Cardiac fibroblast (primary cell): ENCODE measurements around the gene SLIT3.

Experiments
- DNase-seq, 2 donors: peaks; one replicate each; pipeline versions ENCODE4 v3.0.0 to v3.0.0-alpha.2; 2010; ENCODE audit warnings: low read depth in 2 of 2
- H3K4me3 ChIP-seq, 2 donors: replicated peaks in 1 of 2; 1 replicate in 1 of 2; 2 replicates in 1 of 2; pipeline ENCODE4 v1.5.1; 2011; ENCODE audit warnings: low read depth in 2 of 2, low read length in 2 of 2, mild to moderate bottlenecking in 2 of 2, moderate library complexity in 1 of 2
- TF ChIP-seq, protein P1 (sequence below): IDR thresholded peaks from one replicate; pipeline ENCODE4 v1.5.1; 2011; ENCODE audit warnings: low read depth, mild to moderate bottlenecking, low read length, inconsistent platforms

The SLIT3 gene

DNA sequence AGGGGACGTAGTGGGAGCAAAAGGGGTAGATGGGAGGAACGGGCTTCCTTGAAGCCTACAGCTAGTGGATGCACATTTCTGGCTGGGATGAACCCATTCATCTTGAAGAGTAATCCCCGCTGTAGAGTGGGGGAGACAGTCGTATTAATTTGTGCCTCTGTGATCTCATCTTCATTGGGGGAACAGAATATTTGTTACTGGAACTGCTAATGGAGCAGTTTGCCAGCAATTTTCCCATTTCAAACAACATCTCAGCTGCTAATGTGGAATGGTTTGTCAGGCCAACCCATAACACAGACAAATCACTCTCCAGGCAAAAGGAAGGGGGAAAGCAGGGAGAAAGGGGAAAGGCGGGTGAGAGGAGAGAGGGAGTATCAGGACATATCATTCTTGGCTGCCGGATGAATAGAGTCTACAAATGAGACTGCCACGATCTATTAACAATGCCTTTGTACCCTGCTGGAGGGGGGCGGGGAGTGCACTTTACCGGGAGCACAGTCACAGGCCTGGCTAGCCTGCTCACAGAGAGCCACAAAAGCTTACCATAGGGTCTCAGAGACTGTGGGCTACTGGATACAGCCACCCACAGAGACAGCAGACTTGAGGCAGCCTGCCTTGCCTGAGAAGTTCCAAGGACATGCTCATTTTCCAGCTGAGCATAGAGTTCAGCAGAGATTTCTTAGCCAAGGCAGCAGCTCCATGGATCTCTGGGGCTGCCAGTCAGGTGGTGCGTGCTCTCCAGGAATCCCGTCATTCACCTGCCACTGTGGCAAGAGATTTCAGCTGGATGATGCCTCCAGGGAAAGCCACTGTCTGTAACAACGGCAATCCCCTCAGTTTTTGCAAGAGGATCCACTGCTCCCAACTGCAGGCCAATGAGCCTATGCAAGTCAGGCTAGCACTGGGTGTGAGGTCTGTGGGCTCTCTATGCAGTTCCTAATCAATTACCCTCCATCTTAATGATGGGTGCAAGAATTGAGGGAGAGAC, 504.1 kb downstream of the SLIT3 start:
- DNase-seq, result no peak
- H3K4me3 ChIP-seq, result no peak overlapping the region
- TF ChIP-seq, protein P1, sequence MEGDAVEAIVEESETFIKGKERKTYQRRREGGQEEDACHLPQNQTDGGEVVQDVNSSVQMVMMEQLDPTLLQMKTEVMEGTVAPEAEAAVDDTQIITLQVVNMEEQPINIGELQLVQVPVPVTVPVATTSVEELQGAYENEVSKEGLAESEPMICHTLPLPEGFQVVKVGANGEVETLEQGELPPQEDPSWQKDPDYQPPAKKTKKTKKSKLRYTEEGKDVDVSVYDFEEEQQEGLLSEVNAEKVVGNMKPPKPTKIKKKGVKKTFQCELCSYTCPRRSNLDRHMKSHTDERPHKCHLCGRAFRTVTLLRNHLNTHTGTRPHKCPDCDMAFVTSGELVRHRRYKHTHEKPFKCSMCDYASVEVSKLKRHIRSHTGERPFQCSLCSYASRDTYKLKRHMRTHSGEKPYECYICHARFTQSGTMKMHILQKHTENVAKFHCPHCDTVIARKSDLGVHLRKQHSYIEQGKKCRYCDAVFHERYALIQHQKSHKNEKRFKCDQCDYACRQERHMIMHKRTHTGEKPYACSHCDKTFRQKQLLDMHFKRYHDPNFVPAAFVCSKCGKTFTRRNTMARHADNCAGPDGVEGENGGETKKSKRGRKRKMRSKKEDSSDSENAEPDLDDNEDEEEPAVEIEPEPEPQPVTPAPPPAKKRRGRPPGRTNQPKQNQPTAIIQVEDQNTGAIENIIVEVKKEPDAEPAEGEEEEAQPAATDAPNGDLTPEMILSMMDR, result no peak

DNA sequence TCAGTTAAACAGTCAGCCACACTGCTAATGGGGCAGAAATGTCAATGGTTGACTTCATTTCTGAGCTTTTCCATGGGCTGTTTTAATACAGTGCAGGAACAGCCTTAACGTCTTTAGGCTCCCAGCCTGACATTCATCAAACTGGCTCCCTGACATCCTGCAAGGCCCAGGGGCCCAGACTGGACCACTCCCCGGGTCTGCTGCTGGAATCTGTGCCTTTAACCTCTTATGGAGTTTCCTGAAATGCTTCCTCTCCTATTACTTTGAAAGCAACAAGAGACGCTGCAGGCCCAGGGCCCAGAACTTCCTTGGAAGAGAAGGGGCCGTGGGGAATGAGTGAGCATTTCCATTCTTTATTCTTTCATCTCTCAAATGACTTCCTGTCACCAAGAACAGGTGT, 504.9 kb downstream of the SLIT3 start:
- DNase-seq, result no peak
- no peak overlapping the region for H3K4me3 ChIP-seq
- TF ChIP-seq, protein P1, result no peak

DNA sequence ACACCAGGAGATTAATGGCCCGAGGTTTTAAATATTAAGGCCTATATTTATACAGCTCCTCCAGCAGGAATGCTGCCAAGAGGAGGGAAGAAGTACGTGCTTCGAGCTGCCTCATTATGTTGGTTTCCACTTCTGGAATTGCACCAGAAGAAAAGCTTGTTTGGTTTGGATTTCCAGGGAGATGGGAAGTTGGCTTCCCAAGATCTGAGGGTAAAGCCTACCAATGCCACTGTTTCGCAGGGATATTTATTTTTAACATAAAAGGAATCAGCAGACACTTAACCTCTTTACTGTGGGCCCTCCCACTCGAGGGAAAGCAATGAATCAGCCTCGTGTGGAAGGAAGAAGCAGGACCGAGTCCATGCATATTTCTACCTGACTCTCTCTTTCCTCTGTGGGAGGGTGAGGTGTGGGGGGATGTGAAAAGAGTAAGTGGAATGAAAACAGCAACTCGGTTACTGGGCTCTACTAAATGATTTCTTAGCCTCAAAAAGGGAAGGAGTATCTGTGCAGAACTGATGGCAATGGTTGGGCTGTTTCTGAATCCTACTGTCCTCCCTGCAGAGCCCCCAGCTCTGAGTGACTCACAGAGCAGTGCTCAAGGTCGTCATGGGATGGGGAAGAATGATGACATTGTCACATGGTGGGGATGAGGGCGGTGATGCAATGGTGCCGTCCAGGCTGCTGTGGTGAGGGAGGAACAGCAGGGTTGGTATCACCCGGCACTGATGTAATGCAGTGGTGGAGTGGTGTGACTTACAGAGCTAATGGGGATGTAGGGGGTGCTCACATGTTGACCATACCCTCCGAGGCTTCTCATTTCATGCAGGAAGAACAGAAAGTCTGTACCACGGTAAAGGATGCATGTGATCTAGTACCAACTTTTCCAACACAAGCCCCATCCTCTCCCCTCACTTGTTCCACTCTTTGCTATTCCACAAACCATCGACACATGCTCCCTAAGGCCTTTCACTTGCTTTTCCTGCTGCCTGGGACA, 506.8 kb downstream of the SLIT3 start:
- H3K4me3 ChIP-seq, result no peak overlapping the region
- TF ChIP-seq, protein P1, result no peak
- peak; percentile 53 to 74 for DNase-seq

DNA sequence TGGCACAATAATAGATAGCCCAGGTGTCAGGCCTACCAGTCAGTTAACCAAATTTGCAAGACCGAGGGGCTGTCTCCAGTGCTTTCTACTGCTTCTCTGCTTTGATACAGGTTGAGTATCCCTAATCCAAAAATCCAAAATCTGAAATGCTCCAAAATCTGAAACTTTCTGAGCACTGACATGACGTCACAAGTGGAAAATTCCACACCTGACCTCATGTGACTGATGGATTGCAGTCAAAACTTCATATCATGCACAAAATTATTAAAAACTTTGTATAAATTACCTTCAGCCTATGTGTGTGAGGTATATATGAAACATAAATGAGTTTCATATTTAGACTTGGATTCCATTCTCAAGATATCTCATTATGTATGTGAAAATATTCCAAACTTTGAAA, 508.3 kb downstream of the SLIT3 start:
- H3K4me3 ChIP-seq, result no peak overlapping the region
- TF ChIP-seq, protein P1, result no peak
- DNase-seq, result no peak

DNA sequence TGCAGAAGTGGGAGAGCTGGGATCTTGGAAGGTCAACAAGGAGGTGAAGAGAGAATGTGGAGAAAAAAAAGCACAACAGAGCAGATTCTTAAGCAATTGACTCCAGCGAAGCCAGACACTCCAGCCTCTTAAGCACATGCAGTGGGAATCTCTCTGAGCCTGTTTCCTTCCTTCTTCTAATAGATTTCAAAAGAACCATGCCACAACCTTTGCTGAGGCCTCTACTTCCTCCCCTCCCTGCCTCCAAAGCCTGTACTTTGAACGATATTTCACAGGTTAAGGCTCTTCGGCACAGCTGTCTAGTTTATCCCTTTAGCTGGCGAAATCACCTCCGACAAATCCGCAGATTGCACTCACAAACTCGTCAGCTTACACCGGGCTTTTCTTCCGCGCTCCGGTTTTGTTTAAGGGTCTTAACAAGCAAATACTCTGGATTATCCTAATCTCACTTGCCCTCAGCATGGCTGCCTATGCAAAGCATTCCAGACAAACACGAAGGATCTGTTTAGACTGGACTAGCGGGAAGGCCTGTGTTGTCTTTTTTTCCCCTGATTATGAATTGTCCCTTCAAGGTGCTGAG, 510.2 kb downstream of the SLIT3 start:
- H3K4me3 ChIP-seq, result no peak overlapping the region
- DNase-seq, result no peak
- TF ChIP-seq, protein P1, result no peak

DNA sequence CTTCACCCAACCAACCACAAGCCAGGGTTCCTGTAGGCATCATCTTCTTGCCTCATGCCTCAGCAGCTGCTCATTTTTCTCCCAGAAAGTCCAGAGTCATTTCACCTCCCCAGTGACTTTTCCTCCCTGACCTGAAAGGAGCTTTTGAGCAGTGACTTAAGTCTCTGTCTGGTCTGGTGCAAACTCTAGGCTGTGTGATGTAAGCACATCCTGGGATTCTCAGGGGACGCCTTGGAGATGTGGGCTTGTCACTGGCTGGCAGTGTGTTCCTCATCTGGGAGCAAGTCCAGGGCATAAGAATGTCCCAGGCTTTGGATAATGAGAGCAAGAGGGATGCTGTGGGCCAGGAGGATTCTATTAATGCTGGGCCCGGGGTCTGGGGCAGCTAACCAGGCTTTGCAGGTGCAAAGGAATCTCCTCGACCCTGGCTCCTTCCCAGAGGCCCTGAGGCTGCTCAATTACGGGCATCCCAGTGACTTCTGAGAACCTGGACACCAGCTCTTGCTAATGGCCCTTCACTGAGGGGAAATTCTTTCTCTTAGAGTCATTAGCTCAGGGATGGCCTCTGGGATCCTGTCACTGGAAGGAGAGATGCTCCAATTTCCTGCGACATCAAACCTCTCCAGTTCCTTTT, 510.8 kb downstream of the SLIT3 start:
- TF ChIP-seq, protein P1, result no peak
- H3K4me3 ChIP-seq, result no peak overlapping the region
- DNase-seq, result peak; percentile 5 to 20
